ES-I3 (cell line): ENCODE data around the gene MESD.

Source experiments
- H3K36me3 ChIP-seq: 2 replicates; pipeline ENCODE4 v1.6.1; 2013; ENCODE audit warnings: mild to moderate bottlenecking, low read length, control low read depth, moderate library complexity; ENCODE audit not compliant: insufficient read depth
- H3K4me1 ChIP-seq: 2 replicates; pipeline ENCODE4 v1.6.1; 2013; ENCODE audit warnings: mild to moderate bottlenecking, control low read depth, low read length; ENCODE audit not compliant: insufficient read depth
- H3K9ac ChIP-seq: 2 replicates; pipeline ENCODE4 v1.6.1; 2013; ENCODE audit warnings: low read depth, mild to moderate bottlenecking, low read length, moderate library complexity
- H3K9me3 ChIP-seq: 2 replicates; pipeline ENCODE4 v1.6.1; 2013; ENCODE audit warnings: mild to moderate bottlenecking, low read length, moderate library complexity; ENCODE audit not compliant: control insufficient read depth, insufficient read depth

Gene MESD

DNA sequence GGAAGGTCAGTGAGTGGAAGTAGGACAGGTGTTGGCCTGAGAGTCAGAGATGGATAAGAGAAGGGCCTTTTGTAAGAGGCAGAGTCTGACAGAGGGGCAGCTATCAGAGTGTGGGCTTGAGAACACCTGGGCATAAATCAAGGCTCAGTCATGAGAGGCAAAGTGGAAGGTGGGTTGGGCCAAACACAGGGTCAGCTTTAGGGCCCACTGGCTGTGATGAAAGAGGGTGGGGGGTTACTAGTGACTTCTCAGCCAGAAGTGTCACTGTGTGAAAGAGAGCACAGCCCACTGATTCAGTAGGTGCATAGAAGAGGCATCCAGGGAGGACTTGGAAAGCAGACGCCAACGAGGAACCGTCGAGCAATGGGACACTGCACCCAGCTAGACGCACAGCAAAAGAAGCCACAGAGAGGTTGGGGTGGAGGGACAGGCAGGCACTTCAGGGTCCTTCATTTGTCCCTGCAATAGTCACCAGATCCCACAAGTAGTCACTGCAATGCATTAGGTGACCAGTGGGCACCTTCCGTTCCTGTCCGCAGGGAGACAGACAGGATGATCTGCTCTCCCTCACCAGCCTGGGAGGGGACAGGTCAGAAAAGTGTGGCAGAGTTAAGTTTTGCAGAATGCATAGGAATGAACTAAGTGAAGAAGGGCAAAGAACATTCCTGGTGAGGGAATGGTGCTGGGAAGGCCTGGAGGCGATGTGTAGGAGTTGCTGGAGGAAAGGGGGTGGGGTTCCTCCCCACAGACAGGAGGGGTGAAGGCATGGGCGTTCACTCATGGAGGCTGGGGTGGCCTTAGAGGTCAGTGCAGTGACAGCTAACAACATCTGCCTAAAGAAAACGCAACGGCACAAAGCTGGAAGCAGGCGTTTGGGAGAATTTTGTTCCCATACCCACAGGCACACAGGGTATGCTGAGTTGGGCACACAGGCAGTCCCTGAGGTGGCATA, 36.3 kb downstream of the MESD start:
- no peak overlapping the region for H3K9ac ChIP-seq
- H3K9me3 ChIP-seq: no peaks in the 10 kb centered on the region; the same call in 1 of the 2 replicates
- H3K4me1 ChIP-seq: peaks cover 32% of the 10 kb centered on the region
- 0 out of 2 replicates have a peak, but pooled peaks cover 3% of the 10 kb centered on the region for H3K36me3 ChIP-seq

DNA sequence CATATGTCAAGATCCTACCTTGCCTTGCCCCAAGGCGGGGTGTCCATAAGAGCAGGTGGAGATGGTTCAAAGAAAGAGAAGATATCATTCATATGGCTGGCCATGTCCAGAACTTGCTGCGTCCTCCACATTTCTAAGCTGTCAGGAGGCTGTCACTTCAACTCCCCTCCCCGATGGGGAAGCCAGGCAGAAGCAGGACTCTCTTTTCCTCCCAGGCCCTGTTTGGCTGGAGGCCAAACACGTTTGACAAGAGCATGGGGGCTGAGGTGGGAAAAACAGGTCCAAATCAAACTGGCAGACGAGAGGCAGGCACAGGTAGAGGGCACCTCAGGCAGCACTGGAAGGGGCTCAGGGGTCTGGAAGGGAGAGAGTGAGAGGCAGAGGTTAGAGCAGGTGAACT, 37.7 kb downstream of the MESD start:
- Histone ChIP-seq H3K4me1 (peaks cover 28% of the 10 kb centered on the region), H3K36me3 (peaks cover 3% of the 10 kb centered on the region; the same call in 1 of the 2 replicates), H3K9me3 (no peaks in the 10 kb centered on the region; the same call in 1 of the 2 replicates), H3K9ac (no peak overlapping the region)

DNA sequence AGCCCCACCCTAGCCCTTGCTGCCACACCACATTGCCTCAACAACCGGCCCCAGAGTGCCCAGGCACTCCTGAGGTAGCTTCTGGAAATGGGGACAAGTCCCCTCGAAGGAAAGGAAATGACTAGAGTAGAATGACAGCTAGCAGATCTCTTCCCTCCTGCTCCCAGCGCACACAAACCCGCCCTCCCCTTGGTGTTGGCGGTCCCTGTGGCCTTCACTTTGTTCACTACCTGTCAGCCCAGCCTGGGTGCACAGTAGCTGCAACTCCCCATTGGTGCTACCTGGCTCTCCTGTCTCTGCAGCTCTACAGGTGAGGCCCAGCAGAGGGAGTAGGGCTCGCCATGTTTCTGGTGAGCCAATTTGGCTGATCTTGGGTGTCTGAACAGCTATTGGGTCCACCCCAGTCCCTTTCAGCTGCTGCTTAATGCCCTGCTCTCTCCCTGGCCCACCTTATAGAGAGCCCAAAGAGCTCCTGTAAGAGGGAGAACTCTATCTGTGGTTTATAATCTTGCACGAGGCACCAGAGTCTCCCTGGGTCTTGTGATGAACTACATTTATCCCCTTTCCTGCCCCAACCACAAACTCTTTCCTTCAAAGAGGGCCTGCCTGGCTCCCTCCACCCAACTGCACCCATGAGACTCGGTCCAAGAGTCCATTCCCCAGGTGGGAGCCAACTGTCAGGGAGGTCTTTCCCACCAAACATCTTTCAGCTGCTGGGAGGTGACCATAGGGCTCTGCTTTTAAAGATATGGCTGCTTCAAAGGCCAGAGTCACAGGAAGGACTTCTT, 39.1 kb downstream of the MESD start:
- no peak overlapping the region for H3K9ac ChIP-seq
- no peaks in the 10 kb centered on the region; the same call in 1 of the 2 replicates for H3K9me3 ChIP-seq
- H3K4me1 ChIP-seq: peaks cover 23% of the 10 kb centered on the region
- H3K36me3 ChIP-seq: peaks cover 3% of the 10 kb centered on the region; the same call in 1 of the 2 replicates

- H3K9me3 ChIP-seq: no peaks in the 10 kb centered on the region; the same call in 1 of the 2 replicates
- H3K36me3 ChIP-seq: peaks cover 3% of the 10 kb centered on the region; the same call in 1 of the 2 replicates
- peaks cover 17% of the 10 kb centered on the region for H3K4me1 ChIP-seq
- no peak overlapping the region for H3K9ac ChIP-seq
These were observed 39.9 kb downstream of the MESD start for GRCh38 chr15:80949756-80950155.

GRCh38 chr15:80948651-80949292, 40.8 kb downstream of the MESD start:
- Histone ChIP-seq H3K9ac (no peak overlapping the region), H3K36me3 (peaks cover 3% of the 10 kb centered on the region; the same call in 1 of the 2 replicates), H3K4me1 (peaks cover 7% of the 10 kb centered on the region), H3K9me3 (no peaks in the 10 kb centered on the region; the same call in 1 of the 2 replicates)

GRCh38 chr15:80946576-80946975, 43.0 kb downstream of the MESD start:
- Histone ChIP-seq H3K9ac (no peak overlapping the region), H3K9me3 (no peaks in the 10 kb centered on the region; the same call in 1 of the 2 replicates), H3K4me1 (no peaks in the 10 kb centered on the region), H3K36me3 (peaks cover 3% of the 10 kb centered on the region; the same call in 1 of the 2 replicates)

DNA sequence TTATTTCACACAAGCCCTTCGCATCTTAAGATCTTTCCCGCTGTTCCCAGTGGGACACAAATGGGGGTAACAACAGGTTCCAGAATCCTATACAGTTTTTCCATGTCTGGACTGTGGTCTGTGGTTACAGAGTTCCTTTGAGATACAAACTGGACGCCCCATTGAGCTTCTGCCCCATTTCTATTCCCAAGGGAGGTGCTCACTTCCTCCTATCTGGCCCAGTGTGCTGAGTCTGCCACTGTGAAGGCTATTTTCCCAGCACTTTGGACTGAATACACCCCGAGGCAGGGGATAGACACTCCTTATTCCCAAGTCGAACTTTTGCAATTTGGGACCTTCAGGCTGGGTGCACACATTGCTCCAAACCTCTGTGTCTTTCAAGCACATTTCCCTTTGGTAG, 44.0 kb downstream of the MESD start:
- Histone ChIP-seq H3K36me3 (peaks cover 3% of the 10 kb centered on the region; the same call in 1 of the 2 replicates), H3K4me1 (no peaks in the 10 kb centered on the region), H3K9ac (no peak overlapping the region), H3K9me3 (no peaks in the 10 kb centered on the region)

- Histone ChIP-seq H3K9me3 (no peaks in the 10 kb centered on the region), H3K4me1 (no peaks in the 10 kb centered on the region), H3K9ac (no peak overlapping the region), H3K36me3 (peaks cover 3% of the 10 kb centered on the region; the same call in 1 of the 2 replicates)
These were observed 44.8 kb downstream of the MESD start for GRCh38 chr15:80944818-80945217.

DNA sequence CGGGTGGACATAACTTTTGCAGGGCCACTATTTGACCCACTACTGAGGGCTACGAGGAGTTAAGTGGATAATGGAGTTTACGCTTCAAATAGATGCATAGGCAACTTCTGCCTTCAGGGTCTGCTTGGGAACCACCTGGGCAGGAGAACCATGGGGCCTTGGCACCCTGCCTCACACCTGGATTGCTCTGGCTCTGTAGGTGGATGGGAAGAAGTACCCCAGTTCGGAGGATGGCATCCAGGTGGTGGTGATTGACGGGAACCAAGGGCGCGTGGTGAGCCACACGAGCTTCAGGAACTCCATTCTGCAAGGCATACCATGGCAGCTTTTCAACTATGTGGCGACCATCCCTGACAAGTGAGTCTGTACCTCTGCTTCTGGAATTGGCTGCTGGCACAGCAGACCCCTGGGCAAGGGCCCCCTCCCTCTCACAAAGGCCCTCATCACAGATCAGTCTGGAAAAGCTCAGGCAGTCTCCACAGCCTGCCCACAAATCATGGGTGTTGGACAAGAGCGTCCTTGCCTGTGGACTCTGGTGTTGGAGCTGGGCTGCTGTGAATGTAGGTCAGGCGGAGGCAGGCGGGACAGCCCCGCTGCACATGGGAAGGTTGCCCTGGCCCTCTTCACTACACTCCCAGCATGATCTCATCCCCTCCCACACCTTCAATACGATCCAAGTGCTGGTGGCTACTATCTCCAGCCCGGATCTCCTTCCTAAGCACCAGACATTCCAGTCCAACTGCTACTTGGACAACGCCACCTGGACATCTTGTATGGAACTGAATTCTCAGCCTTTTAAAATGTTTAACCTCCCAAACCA, 46.7 kb downstream of the MESD start:
- no peaks in the 10 kb centered on the region for H3K9me3 ChIP-seq
- H3K36me3 ChIP-seq: peaks cover 3% of the 10 kb centered on the region; the same call in 1 of the 2 replicates
- H3K9ac ChIP-seq: no peak overlapping the region
- no peaks in the 10 kb centered on the region for H3K4me1 ChIP-seq

GRCh38 chr15:80942266-80942665, 47.4 kb downstream of the MESD start:
- H3K9ac ChIP-seq: no peak overlapping the region
- H3K4me1 ChIP-seq: no peaks in the 10 kb centered on the region
- no peaks in the 10 kb centered on the region for H3K9me3 ChIP-seq
- H3K36me3 ChIP-seq: peaks cover 1% of the 10 kb centered on the region; the same call in 1 of the 2 replicates

DNA sequence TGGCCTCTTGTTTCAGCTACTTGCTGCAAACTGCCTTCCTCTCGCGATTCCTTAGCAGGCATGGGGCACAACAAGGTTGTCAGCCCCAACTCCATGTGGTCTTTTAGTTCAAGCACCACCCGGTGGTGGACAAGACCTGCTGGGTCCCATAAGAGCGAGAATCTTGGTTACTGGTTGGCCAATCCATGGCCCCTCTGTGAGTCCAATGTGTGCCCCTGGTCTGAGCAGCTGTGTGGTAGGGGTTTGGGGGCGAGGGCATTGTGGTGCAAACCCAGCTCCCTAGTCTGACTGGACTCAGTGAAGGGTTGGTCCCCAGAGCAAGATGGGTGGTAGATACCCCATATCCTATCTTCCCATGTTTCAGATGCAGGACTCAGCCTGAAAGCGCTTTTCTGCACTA, 48.8 kb downstream of the MESD start:
- Histone ChIP-seq H3K4me1 (no peaks in the 10 kb centered on the region), H3K9ac (no peak overlapping the region), H3K9me3 (no peaks in the 10 kb centered on the region), H3K36me3 (no peaks in the 10 kb centered on the region; the same call in 1 of the 2 replicates)

DNA sequence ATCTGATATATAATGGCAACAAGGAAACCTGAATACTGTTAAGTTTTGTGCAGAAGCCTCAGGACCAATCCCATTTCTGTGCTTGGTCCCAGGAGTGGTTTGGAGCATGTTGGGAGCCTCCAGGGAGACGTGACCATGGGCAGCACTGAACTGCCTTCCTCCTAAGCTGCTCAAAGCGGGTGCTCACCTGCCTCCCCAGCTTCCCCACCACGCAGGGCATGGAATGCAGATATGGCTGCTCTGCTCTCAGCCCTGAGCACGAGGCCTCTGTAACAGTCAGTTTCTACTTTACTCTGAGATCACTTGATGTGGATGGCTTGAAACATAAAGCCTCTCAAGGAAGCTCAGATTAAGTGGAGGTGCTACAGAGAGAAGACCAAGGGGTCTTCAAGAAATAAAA, 49.3 kb downstream of the MESD start:
- Histone ChIP-seq H3K9me3 (no peaks in the 10 kb centered on the region), H3K36me3 (no peaks in the 10 kb centered on the region; the same call in 1 of the 2 replicates), H3K9ac (no peak overlapping the region), H3K4me1 (peaks cover 1% of the 10 kb centered on the region)

- Histone ChIP-seq H3K36me3 (no peaks in the 10 kb centered on the region; the same call in 1 of the 2 replicates), H3K9me3 (no peaks in the 10 kb centered on the region), H3K4me1 (peaks cover 12% of the 10 kb centered on the region), H3K9ac (no peak overlapping the region)
These were observed 50.4 kb downstream of the MESD start for GRCh38 chr15:80939216-80939615.
